GM10266 (cell line): ENCODE measurements around the gene LAGE3.

Experiments used
- DNase-seq: peaks from one replicate; pipeline ENCODE4 v3.0.0; 2012; ENCODE audit errors: extremely low spot score
- TF ChIP-seq, protein P1 (sequence below): IDR thresholded peaks from 2 replicates; pipeline ENCODE4 v1.5.1; 2012; ENCODE audit warnings: mild to moderate bottlenecking, low read depth; ENCODE audit not compliant: control insufficient read depth, insufficient read depth; ENCODE audit errors: missing control alignments

LAGE3 gene

DNA sequence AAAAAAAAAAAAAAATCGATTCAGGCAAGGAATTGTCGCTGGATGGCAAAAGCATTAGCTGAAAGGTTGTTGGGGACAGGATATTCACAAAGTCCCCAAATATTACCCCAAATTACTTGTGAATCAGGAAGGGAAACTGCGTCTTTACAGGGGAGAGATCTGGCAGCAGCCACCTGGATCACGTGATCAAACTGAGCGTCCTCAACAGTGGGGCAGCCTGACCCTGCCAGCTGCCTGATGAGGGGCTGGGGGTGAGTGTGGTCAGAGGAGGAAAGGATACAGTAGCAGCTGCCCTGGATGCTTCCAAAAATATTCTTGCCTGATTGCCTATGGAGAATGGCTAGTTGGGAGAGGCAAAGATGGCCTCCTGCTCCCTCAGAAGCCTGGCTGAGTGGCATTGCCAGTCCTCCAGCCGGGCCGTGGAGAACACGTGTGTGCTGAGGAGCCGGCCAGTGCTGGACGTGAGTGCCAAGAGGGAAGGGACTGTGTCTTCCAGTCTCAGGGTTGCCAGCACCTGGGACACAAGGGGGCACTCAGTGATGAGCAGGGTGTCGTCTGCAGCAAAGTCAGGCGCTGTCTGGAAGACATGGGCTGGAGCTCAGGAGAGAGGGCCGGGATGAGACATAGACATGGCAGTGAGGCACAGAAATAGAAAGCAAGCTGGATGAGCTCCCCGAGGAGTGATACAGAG lies 3.0 kb upstream of the LAGE3 start:
- TF ChIP-seq, protein P1, sequence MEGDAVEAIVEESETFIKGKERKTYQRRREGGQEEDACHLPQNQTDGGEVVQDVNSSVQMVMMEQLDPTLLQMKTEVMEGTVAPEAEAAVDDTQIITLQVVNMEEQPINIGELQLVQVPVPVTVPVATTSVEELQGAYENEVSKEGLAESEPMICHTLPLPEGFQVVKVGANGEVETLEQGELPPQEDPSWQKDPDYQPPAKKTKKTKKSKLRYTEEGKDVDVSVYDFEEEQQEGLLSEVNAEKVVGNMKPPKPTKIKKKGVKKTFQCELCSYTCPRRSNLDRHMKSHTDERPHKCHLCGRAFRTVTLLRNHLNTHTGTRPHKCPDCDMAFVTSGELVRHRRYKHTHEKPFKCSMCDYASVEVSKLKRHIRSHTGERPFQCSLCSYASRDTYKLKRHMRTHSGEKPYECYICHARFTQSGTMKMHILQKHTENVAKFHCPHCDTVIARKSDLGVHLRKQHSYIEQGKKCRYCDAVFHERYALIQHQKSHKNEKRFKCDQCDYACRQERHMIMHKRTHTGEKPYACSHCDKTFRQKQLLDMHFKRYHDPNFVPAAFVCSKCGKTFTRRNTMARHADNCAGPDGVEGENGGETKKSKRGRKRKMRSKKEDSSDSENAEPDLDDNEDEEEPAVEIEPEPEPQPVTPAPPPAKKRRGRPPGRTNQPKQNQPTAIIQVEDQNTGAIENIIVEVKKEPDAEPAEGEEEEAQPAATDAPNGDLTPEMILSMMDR: no peak
- DNase-seq: no peak

DNA sequence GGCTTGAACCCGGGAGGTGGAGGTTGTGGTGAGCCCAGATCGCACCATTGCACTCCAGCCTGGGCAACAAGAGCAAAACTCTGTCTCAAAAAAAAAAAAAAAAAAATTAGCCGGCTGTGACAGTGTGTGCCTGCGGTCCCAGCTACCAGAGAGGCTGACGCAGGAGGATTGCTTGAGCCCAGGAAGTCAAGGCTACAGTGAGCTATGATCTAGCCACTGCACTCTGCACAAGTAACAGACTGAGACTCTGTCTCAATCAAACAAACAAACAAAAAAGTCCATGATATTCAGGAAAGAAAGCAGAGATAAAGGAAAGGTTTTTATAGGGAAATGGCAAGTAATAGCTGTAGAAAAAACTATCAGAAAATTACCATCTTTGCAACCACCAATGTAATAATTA lies 2.1 kb upstream of the LAGE3 start:
- DNase-seq: no peak
- TF ChIP-seq, protein P1: no peak

DNA sequence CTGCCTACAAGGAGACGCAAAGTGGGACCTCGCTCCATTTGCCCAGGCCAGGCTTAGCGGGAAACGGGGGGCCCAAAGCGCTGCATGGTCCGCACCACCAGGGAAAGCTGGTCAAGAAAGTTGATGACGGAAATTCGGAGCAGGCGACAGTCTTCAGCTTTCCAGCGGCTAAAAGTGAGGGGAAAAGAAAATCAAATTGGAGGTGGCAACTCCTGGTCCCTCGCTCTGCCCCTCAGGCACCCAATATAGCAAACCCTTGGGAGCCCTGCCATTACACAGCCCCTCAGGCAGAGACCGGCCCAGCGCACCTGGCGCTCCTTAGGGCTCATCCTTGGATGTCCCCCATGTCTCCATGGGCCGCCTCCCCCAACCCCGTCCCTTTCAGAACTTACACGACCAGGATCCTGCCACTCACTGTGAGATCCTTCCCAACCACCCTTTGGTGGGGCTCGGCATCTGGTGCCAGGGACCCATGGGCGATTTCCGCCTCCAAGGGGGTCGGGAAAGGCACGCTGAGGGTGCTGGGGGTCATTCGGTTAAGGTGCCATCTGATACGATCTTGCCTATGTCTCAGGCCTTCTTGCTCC lies 1.1 kb downstream of the LAGE3 start:
- DNase-seq: no peak
- TF ChIP-seq, protein P1: no peak

DNA sequence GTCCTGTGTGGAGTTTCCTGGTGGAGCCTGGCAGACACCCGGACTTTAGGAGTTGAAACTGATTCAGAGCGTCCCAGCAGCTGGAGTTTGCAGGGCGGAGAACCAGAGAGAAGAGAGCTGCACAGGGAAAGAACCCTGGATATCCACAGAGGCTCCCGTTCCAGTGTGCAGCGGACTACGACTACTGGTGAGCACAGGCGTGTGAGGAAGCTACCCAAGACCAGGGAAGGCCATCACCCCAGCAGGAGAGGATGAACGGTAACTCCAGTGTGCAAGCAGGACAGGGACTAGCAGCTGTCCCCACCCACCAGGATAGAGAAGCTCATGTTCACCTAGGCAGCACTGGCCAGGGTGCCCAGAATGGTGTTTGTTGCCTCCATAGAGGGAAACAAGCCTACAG lies 2.3 kb downstream of the LAGE3 start:
- TF ChIP-seq, protein P1: no peak
- no peak for DNase-seq

DNA sequence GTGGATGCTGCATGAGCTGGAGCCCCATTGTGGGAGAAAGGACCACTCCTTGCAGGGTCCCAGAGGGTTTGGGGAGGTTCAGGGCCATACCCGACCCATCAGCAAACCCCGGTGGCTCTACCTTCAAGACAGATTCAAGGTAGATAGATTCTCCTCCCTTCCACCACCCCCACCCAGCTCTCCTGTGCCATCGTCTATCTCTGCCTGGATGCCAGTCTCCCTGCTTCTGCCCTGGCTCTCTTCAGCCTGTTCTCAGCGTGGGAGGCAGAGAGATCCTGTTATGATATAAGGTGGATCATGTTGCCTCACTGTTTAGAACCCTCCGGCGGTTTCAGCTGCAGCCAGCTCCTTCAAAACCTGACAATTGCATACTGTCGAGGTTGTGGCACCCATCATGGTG lies 5.4 kb downstream of the LAGE3 start:
- DNase-seq: no peak
- TF ChIP-seq, protein P1: no peak

DNA sequence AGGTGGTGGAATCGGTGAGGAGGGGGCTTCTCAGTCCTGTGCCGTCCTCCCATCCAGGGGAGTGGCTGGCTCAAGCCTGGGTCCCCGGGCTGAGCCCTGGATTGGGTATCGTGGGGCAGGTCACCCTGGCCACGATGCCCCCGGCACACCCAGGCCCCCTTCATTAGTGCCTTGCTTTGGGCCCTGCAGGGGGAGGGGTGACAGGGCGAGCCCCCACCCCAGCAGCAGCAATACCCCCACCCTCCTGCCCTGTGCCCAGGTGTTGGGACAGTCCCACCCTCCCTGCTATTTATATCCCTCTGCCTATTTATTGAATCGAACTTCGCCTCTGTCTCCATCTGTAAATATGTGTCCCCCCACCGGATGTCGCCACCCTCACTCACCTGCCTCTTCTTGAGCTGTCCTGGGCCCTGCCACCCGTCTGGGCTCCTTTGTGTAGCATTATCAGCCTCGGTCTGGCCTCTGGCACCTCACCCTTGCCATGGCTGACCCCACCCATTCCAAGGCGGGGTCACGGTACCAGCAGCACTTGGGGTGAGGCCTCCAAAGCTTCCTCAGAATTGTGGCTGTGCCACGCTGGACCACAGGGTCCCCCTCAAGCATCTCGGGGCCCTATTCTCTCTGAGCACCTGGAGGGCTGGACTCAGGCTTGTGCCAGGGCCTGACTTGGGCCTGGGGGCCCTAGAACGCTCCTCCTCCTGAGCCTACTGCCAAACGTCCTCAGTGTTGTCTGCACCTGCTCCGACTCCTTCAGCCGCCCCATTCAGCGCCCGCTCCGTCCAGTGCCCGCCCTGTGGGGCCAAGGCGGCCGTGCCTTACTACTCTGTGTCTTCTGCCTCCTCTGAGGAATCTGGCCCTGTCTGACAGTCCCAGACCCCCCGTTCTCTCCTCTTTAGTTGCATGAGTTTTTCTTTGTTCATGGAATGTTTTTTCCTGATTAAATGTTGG lies 6.1 kb downstream of the LAGE3 start:
- TF ChIP-seq, protein P1: no peak
- no peak for DNase-seq
